Measurements from ENCODE around the gene SCN4A.
"Not testable (repeated sequence)": the region's sequence is repeated elsewhere in the genome, so short reads cannot be mapped to it uniquely, and the experiment has no call there.

The SCN4A gene

DNA sequence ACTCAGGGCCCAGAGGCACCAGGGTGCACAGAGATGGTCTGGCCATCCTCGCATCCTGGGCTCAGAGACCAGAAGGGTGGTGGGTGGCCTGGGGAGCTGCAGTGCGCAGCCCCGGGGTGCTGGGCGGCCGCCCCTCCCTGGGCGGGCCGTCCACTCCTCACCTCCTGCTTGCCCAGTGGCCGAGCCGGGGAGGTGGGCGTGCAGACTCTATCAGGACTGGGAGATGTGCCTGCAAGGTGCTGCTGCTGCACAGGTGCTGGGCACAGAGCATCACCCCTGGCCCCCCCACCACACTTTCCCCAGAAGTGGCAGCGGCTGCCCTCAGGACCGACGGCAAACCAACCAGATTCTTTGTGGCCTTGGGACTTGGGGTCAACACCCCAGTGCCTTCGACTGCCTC is at the start of gene SCN4A:
TSS of gene SCN4A (minus strand) at position 123 of the 400 bp plus-strand sequence. CDS start at position 46, 77 bp downstream.
- DNase-seq: no peak

DNA sequence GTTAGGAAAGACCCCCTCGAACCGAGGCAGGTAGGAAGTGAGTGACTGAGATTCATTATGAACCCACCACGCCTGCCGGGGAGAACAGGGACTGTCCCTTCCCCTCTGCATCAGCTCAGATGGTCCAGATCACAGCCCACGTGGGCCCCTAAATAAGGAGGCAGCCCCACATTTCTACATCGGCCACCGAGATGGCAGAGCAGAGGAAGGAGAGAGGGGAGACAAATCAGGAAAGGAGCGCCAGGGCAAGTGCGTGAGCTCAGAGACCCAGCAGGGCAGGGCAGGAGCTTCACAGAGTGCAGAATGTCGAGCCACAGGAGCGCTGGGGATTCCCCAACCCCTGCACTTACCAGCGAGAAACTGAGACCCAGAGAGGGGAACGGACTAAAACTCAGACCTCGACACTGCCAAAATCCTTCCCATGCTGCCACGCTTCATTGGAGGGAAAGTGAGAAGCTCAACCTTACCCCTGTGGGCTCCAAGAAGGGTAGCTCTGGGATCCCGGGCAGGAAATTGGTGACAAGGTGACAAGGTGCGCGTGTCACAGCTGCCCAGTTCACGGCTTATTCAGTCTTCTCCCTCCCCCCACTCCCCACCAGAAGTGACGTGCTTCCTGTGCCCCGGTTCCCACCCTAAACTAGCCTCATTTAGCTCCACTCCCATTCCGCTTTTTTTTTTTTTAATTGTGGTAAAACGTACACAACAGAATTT is 47.5 kb upstream of the SCN4A start, which contains the start of gene ICAM2:
TSS of gene ICAM2 (minus strand) at position 578 of the 711 bp plus-strand sequence. CDS start 13,942 bp downstream, outside the sequence.
- DNase-seq: no peak

DNA sequence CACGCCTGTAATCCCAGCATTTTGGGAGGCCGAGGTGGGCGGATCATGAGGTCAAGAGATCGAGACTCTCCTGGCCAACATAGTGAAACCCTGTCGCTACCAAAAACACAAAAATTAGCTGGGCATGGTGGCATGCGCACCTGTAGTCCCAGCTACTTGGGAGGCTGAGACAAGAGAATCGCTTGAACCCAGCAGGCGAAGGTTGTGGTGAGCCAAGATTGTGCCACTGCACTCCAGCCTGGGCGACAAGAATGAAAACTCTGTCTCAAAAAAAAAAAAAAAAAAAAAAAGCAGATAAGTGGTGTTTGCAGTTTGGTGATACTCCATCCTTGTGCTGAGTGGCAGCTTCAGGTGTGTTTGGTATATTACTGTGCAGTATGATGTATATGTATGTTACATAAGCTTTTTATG is 46.8 kb upstream of the SCN4A start:
- not testable (repeated sequence) for DNase-seq

DNA sequence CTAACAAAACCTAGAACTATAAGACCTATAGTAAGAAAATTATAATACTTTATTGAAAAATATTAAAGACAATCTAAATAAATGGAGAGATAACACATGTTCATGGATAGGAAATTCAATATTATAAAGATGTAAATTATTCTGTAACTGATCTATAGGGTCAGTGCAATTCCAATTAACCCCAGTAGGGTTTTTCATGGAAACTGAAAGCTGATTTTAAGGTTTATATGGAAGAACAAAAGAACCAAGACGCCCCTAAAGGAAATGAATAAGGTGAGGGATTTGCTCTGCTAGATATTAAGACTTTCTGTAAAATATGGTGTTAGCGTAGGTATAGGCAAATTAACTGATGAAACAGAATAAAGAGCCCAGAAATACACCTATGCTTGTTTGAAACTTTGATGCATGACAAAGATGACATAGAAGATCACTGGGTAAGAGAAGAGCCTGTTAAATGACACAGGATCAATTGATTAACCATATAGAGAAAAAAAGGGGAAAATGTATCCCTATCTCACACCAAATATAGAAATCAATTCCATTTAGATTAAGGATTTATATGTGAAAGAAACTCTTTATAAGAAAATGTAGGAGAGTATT is 44.8 kb upstream of the SCN4A start:
- DNase-seq: no peak

DNA sequence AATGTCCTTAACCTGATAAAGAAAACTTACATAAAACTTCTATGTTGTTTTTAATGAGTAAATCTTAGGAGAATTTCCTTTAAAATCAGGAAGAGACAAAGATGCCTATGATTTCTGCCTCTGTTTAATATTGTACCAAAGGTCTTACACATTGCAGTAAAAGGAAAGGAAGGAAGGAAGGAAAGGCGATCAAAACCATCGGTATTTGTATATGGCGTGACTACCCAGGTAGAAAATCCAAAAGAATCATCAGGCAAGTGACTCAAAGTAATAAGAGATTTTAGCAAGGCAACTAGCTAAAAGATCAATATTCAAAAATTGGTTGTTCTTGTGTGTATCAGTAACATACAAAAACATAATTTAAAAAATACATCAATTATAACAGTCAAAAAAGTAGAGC is 44.3 kb upstream of the SCN4A start:
- DNase-seq: no peak

DNA sequence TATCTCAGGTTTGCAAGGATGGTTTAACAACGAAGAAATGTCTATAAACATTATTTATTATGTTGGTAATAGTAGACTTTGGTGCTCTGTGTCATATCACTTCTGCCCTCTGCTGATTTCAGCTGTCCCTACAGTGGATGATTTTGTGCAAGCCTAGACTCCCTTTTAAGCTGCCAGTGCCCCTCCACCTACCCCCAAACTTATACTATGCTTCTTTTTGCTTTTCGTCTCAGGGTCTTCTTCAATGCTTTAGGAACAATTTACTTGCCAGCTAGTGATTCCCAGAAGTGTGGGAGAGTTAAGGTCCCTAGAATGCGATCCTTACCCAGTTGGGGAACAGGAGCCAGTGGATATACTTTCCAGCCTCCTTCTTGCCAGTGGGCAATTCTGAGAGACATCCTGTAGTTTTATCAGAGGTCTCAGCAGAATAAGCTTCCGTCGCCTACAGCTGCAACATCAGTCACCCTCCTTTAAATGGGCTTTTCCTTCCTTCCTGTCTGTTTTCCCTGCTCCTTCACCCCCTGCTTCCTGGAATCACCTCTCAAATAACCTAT is 43.6 kb upstream of the SCN4A start:
- DNase-seq: no peak

DNA sequence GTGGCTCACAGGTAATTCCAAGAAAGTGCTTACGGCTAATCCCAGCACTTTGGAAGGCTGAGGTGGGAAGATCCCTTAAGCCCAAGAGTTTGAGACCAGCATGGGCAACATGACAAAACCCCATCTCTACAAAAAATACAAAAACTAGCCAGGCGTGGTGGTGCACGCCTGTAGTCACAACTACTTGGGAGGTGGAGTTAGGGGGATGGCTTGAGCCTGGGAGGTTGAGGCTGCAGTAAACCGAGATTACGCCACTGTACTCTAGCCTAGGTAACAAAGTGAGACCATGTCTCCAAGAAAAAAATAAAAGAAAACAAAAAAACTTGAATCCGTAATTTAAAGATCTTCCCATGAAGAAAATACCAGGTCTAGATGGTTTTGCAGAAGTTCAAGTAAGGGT is 42.7 kb upstream of the SCN4A start:
- DNase-seq: no peak

DNA sequence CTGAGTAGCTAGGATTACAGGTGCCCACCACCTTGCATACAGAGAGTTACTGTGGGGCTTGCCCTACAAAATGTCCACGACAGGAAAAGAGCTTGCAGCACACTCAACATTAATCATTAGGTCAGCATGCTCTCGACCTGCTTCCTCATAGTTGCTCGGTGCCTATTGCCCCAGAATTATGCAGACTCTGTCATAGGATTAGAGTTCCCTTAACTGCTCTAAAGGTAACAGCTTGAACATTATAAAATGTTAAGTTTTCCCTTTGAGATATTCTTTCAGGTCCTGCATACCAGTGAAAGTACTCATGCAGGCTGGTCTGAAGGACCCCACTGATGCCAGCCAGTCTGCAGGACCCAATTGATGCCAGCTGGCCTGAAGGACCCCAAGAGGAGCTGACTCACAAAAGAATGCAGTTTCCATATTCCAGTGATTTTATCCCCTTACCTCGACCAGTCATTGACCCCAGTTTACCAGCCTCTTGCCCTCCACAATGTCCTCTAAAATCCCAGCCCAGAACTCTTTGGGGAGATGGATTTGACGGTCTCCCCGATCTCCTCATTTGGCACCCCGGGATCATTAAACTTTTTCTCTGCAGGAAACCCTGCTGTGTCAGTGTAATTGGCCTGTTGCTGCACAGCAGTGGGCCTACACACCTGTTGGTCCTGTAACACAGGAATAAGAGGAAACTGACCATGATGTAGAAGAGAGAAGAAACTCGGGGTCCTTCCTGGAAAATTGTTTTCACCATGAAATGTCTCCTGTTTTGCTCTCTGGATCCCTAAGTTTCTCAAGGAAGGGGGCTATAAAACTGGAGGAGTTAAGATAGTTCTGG is 37.1 kb upstream of the SCN4A start:
- no peak for DNase-seq

DNA sequence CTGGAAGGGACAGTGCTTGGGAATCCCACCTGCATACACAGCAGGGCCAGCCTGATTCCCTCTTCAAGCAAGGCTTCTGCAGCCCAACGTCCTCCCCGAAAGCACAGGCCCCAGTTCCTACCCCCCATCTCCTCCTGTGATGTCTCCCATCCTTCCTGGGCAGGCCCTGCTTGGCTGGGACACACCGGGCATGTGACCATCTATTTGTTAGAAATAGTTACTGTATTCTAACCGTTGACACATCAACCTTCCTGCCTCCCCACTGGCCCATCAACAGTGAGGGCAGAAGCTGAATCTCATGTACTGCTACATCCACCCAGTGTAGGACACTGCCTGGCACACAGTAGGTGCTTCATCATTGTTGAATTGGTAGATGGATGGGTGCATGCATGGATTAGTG is 36.1 kb upstream of the SCN4A start:
- DNase-seq: no peak

DNA sequence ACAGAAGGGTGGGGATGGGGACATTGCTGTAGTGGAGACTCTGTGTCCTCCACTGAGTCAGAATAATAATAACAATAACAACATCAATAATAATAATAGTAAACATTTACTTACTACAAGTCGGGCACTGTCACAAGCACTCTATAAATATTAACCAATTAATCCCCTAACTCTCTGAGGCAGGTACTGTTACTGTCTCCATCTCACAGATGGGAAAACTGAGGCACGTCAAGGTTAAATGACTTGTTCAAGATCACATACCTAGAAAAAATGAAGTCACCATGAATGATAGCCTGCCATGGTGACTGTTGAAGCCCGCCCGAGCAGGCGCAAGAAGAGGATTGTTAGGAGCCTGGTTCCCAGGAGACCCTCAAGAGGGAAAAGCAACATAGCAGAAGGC is 35.6 kb upstream of the SCN4A start:
- DNase-seq: no peak

DNA sequence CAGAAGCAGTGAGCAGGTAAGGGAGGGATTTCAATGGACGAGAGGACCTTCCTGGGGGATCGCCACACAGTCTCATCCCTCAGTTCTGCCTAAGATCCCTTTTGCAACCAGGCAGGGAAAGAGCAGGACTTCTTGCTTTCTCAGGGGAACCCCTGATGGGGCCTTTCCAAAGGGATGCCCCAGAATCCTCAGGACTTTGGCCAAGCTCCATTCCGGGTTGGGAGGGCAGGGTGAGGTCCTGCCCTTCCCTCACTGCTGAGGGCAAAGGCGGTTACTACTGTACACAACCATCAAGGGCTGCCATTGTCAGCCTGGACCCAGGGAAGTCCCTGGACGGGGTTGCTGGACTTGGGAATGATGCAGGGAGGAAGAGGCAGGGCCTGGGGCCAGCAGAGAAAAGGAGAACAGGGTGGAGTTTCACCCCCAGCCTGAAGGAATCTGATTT is 35.1 kb upstream of the SCN4A start:
- no peak for DNase-seq

DNA sequence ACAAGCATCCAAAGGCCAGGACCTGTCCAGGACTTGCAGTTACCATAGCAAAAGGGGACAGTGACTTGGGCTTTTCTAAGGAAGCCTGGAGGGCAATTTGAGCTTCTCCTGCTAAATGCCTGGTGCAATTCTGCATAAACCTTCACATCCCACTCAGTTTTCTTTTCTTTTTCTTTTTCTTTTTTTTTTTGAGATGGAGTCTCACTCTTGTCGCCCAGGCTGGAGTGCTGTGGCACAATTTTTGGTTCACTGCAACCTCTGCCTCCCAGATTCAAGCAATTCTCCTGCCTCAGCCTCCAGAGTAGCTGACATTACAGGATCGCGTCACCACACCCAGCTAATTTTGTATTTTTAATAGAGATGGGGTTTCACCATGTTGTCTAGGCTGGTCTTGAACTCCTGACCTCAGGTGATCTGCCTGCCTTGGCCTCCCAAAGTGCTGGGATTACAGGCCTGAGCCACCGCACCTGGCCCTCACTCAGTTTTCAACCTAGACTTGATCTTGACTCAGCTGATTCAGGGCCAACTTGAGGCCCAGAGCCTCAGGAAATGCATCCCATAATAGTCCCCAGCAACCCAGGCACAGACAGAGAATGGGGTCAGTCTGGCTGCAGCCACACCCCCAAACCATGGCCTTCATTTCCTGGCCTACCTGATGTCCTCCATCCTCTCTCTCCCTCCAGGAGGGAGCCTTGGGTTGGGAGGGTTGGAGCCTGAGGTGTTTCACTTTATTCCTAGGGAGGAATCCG is 34.5 kb upstream of the SCN4A start:
- DNase-seq: not testable (repeated sequence)

DNA sequence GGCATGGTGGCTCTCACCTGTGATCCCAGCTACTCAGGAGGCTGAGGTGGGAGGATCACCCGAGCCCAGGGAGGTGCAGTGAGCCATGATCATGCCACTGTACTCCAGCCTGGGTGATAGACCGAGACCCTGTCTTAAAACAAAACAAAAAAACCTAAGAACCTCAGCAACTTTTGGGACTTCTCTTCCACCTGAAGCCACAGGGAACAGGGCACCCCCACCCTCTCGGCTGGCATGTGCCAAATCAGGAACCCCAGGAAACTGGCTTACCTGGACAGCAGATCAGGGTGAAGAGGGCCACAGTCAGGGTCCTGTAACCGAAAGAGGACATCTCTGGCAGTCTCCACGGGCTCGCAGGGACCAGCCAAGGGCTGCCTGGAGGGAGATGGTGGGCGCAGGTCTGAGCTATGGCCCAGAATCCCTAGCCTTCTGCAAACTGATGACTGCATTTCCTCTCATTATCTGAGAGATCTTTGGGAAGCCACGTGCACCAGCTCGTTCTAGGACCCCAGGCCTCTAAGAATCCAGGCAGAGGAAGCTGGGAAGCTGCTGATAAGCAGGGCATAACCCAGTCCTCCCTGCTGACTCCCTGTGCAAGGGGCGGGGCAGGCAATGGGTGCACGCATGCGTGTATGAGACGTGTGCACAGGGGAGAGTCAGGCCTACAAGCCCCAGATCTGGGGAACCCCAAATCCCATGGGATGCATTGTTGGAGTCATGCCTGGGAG is 33.8 kb upstream of the SCN4A start:
- DNase-seq: no peak

DNA sequence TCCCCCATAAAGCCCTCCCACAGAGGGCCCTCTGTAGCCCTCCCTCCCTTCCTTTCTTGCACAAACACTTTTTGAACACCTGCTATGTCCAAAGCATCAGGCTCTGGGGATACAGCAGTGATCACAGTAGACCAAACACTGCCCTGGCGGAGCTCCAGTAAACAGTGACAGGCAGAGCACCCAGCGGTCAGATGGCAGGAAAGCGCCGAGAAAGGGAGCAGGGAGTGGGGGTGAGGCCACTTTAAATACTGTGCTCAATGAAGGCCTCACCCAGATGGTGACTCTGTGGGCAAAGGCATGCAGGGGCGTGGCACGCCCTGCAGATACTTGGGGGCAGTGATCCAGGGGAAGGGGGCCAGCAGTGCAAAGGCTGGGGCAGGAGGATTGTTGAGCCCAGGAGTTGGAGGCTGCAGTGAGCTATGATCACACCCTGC is 33.0 kb upstream of the SCN4A start:
- DNase-seq: no peak

DNA sequence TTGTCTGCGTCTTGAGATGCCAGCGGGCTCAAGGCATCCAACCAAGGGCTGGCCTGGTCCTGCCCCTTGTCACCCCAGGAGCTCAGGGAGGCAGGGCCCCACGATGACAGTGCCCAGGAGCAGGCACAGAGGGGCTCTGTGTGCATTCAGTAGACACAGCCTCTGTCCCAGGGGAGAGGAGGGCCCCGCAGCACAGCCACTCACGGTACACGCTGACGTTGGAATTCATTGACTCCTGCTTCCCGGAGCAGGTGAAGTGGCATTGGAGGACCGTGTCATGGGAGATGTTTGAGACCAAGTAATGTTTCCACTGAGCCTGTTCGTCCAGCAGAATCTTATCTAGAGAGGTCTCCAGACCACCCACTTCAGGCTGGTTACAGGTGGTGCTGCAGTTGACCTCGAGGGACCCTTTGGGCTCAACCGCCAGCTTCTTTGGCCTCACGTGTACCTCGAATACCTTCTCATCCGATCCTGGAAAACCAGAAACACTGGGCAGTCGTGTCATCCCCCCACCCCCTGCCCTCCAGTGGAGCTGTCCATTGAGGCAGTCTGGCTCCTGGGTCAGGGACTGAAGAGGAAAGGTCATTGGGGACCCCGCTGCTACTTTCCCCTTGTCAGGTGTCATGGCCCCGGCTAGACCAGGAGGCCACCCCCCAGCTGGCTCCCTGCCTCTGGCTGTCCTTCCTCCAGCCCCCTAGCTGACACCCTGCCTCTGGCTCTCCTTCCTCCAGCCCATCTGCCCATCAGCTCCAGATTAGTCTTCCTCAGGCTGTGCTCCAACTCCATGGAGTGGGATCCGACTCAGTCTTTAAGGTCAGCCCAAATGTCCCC is 32.4 kb upstream of the SCN4A start:
- no peak for DNase-seq

DNA sequence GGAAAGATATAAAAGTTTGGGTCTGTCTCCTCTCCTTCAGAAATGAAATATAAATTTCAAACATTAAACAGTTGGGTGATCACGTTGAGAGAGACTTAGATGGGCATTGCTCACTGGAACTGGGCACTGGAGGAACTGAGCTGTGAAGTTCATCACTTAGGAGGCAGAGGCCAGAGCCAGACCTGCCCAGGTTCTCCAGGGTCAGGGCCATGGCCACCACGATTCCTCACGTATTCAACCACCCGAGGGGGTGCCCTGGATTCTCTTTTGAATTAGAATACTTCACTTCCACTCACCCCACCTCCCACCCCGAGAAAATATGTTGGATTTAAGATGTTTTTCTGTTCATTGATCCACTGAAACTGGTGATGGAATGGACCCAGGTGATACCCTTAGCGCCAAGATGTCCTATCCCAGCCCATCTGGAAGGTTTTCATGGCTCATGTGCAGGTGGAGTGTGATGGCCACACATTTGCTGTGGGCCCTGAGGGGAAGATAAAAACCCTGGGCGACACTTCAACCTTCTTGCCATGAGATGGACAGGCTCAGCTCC is 31.6 kb upstream of the SCN4A start:
- DNase-seq: no peak

DNA sequence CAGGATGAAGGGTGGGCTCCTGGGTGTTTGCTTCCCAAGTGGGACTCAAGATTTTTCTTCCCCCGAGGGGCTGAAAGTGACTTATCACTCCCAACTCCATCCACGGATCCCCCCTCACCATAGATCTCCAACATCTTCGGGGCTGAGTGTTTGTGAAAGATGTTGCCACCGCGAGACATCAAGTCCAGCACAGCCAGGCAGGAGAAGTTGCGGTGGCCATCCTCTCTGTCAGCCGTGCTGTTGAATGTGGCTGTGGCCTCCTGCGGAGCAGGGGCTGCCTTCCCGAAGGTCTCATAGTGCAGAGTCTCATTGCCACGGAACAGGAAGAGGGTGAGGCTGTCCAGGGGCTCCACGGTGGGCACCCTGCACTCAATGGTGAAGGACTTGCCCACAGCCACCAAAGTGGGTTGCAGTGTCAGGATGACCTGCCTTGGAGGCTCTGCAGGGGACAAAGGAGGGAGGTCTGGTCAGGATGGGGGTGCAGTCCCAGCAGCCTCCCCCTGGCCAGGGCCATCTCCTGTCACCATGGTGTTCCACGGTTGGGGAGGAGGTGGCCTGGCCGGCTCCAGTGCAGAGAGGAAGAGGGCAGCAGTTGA is 30.9 kb upstream of the SCN4A start:
- no peak for DNase-seq

DNA sequence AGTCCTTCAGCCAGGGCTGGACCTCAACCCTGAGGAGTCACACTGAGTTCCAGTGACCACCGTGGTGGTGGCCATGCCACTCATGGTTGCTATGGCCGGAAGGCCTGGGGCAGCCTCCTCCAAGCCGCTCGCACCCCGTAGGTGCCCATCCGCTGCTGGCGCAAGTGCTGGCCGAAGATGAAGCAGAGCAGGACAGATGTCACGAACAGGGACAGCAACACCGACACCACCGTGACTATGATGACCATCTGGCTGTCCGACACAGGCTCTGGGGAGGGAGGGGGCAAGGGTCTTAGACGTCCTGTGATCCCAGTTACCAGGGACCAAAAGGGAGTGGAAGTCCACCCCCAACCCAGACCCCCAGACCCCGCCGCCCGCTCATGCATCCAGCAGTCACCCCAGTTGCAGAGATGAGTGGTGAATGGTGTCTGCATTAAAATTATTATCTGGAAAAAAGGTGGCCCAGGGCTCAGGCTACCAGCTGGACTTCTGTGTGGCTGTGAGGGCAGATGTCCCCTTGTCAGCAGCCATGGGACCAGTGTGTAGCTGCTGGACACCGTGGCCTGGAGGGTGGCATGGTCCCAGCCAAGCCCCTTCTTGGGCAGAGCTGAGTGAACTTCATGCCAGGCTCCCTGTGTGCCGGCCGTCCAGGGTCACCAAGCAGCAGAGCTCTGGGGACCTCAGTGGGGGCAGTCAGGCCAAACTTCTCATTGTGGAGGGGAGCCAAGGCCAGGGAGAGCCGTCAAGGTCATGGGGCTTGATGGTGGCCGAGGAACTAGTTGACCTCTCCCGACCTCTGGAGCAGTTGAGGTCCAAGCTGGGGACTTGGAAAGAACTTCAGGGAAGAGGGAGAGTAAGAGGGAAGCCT is 30.2 kb upstream of the SCN4A start:
- no peak for DNase-seq
